Thyroid gland (tissue), 4 donors: ENCODE results near the gene TTC9B.

Experiments used
- CTCF ChIP-seq, 6 experiments: fragments of 200-600 bp in 3 of 6; fragments of 450-650 bp in 3 of 6; sonication (generic) in 3 of 6; IDR thresholded peaks; one replicate each; pipeline ENCODE4 v1.5.1; 2016 to 2019; ENCODE audit warnings: antibody characterized with exemption in 6 of 6, mild to moderate bottlenecking in 2 of 6, inconsistent platforms in 1 of 6, moderate library complexity in 1 of 6
- POLR2A ChIP-seq, 2 donors: fragments of 450-650 bp; IDR thresholded peaks; one replicate each; pipeline ENCODE4 v1.6.1; 2017; ENCODE audit warnings: antibody characterized with exemption in 2 of 2, mild to moderate bottlenecking in 2 of 2, moderate library complexity in 1 of 2

- TF ChIP-seq CTCF (IDR thresholded peaks at IDR 0.05) (no peak), POLR2A (IDR thresholded peaks at IDR 0.05) (no peak)
These were observed 3.2 kb downstream of the TTC9B start for GRCh38 chr19:40214936-40215335.
